ENCODE data around the gene TBX15. TPM values are rescaled to one million over a fixed set of nuclear protein-coding genes. Genes with fewer than 3 reads are reported as not detected.

The TBX15 gene
- total and polyA plus RNA-seq, 9 of the 15 experiments (the other 6 are each of a cell fraction or from before 2014, with no cell fraction given): 0.03 to 3.4 (median 2.3) TPM

DNA sequence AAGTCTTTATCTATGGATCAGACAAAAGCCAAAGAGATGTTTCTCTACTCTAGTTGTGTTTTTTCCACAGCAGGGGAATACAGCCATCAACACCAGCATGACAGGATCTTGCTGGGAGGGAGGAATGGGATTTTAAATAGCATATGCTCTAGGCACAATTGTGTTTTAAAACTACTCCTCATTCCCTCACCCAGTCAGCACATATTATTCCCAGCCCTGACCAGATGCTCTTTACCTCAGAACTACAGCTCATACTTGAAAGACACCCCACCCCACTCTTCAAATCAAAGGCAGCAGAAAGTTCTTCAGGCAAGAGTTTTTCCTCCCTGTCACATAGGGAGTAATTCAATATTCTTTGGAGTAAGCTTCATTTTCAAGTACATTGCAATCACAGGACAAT is 46.2 kb upstream of the TBX15 start (continued):
- no peak for TF ChIP-seq ZNF384 (IDR thresholded peaks at IDR 0.05; ENCODE audit: low read depth, low read length)
- no peak for TF ChIP-seq FOS (IDR thresholded peaks at IDR 0.05; ENCODE audit: extremely low read depth, insufficient read length)
- TF ChIP-seq NFXL1 (CRISPR knock-in tag; IDR thresholded peaks at IDR 0.05): no peak
- TF ChIP-seq ZNF57 (CRISPR knock-in tag; IDR thresholded peaks at IDR 0.05): no peak
- TF ChIP-seq TCF7L2 (IDR thresholded peaks at IDR 0.05; ENCODE audit: low read depth, low read length): no peak
- no peak for TF ChIP-seq ZNF224 (CRISPR knock-in tag; IDR thresholded peaks at IDR 0.05)
- TF ChIP-seq HDGF (IDR thresholded peaks at IDR 0.05): no peak

DNA sequence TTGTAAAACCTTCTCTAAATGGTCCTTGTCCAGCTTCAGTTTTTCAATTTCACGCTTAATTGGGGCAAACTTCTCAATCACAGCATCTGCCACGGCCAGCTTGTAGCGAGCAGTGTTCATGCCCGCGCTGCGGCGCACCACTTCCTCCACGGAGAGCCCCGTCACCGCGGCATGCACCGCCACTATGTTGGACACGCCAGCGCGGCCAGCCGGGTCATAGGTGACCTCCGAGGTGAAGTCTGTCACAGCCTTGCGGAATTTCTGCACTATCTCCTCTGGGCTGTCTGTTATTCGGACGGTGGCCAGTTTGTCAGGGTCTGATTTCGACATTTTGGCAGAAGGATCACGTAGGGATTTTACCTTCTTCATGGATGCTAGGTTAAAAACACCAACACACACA is 44.8 kb upstream of the TBX15 start:
- H4K20me1 ChIP-seq (replicated peaks; ENCODE audit: control insufficient read depth, insufficient read depth, low read length): no peaks in the 10 kb centered on the region
- ChIA-PET POLR2A (interaction anchor here (1.4 kb wide), 1 partner anchor 12 kb away, joined by 3 read pairs; no protein-coding TSS in a partner anchor), CTCF (ENCODE audit: low intra/inter-chr PET ratio) (no interaction called here)
- in situ Hi-C loops (cut with MboI) (no loop called here), intact Hi-C loops (cut with micrococcal nuclease) (no loop called here)
- H3K4me3 ChIP-seq: no peak overlapping the region
- ATAC-seq: no peak
- H3K27ac ChIP-seq (ENCODE audit: extremely low read depth, low read depth, low read length): no peak overlapping the region
- 88% methylated on average over 18 of the region's 22 CpGs for WGBS (ENCODE audit: insufficient coverage, low coverage, missing lambda C conversion rate)
- no peaks in the 10 kb centered on the region for H3K27me3 ChIP-seq (ENCODE audit: control insufficient read depth in 2 of 2, insufficient read depth in 2 of 2, low read length in 2 of 2)
- H3K79me2 ChIP-seq (ENCODE audit: control insufficient read depth, insufficient read depth, low read length): no peaks in the 10 kb centered on the region
- no peak for FAIRE-seq
- DNase-seq (ENCODE audit: extremely low read depth in 1 of 4, low spot score in 3 of 4): no peak
- no peaks in the 10 kb centered on the region for H3K9me1 ChIP-seq (ENCODE audit: control insufficient read depth, insufficient read depth, low read length)
- H3K36me3 ChIP-seq (ENCODE audit: control insufficient read depth, insufficient read depth, low read length): peaks cover 2% of the 10 kb centered on the region; the same call in 1 of the 3 replicates
- no peak overlapping the region for H2AFZ ChIP-seq (ENCODE audit: low read depth, low read length)
- H3K9me3 ChIP-seq (replicated peaks; ENCODE audit: control insufficient read depth, insufficient read depth, low read depth, low read length): no peaks in the 10 kb centered on the region
- no TSS peak for BruUV-seq (replicated peaks)
- H3K4me2 ChIP-seq (ENCODE audit: insufficient read depth, low read length): no peak overlapping the region
- H3K9ac ChIP-seq (ENCODE audit: insufficient read depth in 1 of 2, low read depth in 2 of 2, low read length in 2 of 2): no peak overlapping the region
- H3K4me1 ChIP-seq (replicated peaks in 1 of 2; ENCODE audit: control insufficient read depth in 2 of 2, insufficient read depth in 2 of 2, low read length in 2 of 2): no peaks in the 10 kb centered on the region
- no peak for TF ChIP-seq C11orf30 (IDR thresholded peaks at IDR 0.05; ENCODE audit: low read depth)
- TF ChIP-seq, protein P1, sequence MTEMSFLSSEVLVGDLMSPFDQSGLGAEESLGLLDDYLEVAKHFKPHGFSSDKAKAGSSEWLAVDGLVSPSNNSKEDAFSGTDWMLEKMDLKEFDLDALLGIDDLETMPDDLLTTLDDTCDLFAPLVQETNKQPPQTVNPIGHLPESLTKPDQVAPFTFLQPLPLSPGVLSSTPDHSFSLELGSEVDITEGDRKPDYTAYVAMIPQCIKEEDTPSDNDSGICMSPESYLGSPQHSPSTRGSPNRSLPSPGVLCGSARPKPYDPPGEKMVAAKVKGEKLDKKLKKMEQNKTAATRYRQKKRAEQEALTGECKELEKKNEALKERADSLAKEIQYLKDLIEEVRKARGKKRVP (CRISPR knock-in tag; IDR thresholded peaks at IDR 0.05): no peak
- no peak for TF ChIP-seq POLR2G (IDR thresholded peaks at IDR 0.05; ENCODE audit: low read depth, low read length)
- TF ChIP-seq PHF21A (IDR thresholded peaks at IDR 0.05; ENCODE audit: borderline replicate concordance, low read depth): no peak
- TF ChIP-seq NFXL1 (CRISPR knock-in tag; IDR thresholded peaks at IDR 0.05): no peak
- no peak for TF ChIP-seq HMBOX1 (IDR thresholded peaks at IDR 0.05)
- TF ChIP-seq GTF2F1 (IDR thresholded peaks at IDR 0.05; ENCODE audit: low read depth, low read length): no peak
- no peak for TF ChIP-seq GTF2B (IDR thresholded peaks at IDR 0.05; ENCODE audit: extremely low read depth, insufficient read length)
- no peak for TF ChIP-seq CCNT2 (IDR thresholded peaks at IDR 0.05; ENCODE audit: borderline replicate concordance, extremely low read depth, insufficient read length, low read depth, low read length)
- no peak for TF ChIP-seq ZNF311 (CRISPR knock-in tag; IDR thresholded peaks at IDR 0.05)
- TF ChIP-seq, protein P2, sequence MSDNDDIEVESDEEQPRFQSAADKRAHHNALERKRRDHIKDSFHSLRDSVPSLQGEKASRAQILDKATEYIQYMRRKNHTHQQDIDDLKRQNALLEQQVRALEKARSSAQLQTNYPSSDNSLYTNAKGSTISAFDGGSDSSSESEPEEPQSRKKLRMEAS (CRISPR knock-in tag; IDR thresholded peaks at IDR 0.05): no peak
- TF ChIP-seq SNIP1 (IDR thresholded peaks at IDR 0.05; ENCODE audit: low read depth): no peak
- no peak for TF ChIP-seq BDP1 (IDR thresholded peaks at IDR 0.05; ENCODE audit: insufficient read depth, insufficient read length)
- no peak for TF ChIP-seq NFYB (IDR thresholded peaks at IDR 0.05; ENCODE audit: extremely low read depth, insufficient read length)
- no peak for TF ChIP-seq HDAC3 (IDR thresholded peaks at IDR 0.05; ENCODE audit: borderline replicate concordance, partially characterized antibody)
- TF ChIP-seq SMAD1 (IDR thresholded peaks at IDR 0.05; ENCODE audit: low read depth, low read length, partially characterized antibody): no peak
